HFF-Myc (cell line): ENCODE data around the gene ZNF385D.

ENCODE experiments used
- DNase-seq: peaks from one replicate; pipeline ENCODE4 v3.0.0-alpha.2; 2011; ENCODE audit warnings: low read depth; ENCODE audit errors: extremely low read depth
- H3K4me3 ChIP-seq: replicated peaks from 2 replicates; pipeline ENCODE4 v1.5.1; 2011; ENCODE audit warnings: low read depth, mild to moderate bottlenecking, control low read depth, low read length
- TF ChIP-seq, protein P1 (sequence below): IDR thresholded peaks from 2 replicates; pipeline ENCODE4 v1.5.1; 2012; ENCODE audit warnings: mild to moderate bottlenecking, low read depth, low read length, control low read depth; ENCODE audit errors: missing control alignments

ZNF385D gene

DNA sequence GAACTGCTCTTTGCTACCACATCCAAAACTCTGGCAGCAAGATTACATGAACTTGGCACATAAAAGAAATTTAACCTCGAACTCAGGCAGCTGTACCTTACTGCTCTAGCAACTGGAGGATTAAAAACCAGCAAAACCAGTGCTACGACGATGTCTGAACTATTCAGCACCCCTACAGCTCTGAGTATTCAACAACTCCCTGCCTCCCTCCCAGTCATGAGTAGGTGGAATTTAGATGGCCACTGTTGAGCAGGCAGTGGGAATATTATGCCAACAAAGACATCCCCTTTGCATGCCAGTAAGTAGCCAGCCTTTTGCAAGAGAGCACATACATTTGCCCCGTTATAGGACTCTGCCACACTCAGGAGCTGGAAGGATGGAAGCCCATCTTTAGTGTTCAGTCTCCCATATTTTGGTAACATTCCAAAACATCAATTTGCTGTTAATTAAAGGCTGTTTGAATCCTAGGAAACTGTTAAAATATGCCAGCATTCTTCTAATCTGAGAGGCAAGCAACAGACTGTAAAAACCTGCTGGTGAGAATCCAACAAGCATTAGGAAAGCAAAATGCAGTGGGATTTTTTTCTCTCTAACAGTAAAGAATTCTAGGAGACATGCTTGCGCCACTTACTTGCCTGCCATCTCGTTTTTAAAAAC is 85.4 kb downstream of the ZNF385D start:
- H3K4me3 ChIP-seq = no peak overlapping the region
- DNase-seq = no peak
- TF ChIP-seq, protein P1, sequence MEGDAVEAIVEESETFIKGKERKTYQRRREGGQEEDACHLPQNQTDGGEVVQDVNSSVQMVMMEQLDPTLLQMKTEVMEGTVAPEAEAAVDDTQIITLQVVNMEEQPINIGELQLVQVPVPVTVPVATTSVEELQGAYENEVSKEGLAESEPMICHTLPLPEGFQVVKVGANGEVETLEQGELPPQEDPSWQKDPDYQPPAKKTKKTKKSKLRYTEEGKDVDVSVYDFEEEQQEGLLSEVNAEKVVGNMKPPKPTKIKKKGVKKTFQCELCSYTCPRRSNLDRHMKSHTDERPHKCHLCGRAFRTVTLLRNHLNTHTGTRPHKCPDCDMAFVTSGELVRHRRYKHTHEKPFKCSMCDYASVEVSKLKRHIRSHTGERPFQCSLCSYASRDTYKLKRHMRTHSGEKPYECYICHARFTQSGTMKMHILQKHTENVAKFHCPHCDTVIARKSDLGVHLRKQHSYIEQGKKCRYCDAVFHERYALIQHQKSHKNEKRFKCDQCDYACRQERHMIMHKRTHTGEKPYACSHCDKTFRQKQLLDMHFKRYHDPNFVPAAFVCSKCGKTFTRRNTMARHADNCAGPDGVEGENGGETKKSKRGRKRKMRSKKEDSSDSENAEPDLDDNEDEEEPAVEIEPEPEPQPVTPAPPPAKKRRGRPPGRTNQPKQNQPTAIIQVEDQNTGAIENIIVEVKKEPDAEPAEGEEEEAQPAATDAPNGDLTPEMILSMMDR = no peak

DNA sequence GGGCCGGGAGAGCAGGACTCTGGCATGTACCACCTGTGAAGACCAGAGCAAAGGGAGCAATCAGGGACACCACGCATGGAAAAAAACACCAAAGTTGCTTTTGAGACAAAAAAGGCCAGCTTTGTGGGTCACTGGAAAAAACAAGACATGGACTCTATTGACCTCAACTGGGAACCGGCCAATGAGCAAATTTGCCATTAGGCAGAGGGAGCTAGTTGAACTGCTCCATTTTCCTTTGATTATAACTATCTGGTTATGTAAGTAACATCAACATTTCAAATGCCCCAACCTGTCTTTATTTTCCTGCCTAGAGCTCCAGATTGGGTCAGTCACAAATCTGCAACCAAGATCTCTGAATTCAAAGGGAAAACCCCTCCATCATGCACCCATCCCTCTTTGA is 86.0 kb downstream of the ZNF385D start:
- TF ChIP-seq, protein P1 = no peak
- DNase-seq = no peak
- H3K4me3 ChIP-seq = no peak overlapping the region

GRCh38 chr3:21662403-21662802 is 88.6 kb downstream of the ZNF385D start:
- TF ChIP-seq, protein P1 = no peak
- no peak overlapping the region for H3K4me3 ChIP-seq
- no peak for DNase-seq

GRCh38 chr3:21654662-21655061 is 96.3 kb downstream of the ZNF385D start:
- H3K4me3 ChIP-seq = no peak overlapping the region
- DNase-seq = no peak
- TF ChIP-seq, protein P1 = no peak

GRCh38 chr3:21654241-21654640 is 96.8 kb downstream of the ZNF385D start:
- TF ChIP-seq, protein P1 = no peak
- H3K4me3 ChIP-seq = no peak overlapping the region
- no peak for DNase-seq

DNA sequence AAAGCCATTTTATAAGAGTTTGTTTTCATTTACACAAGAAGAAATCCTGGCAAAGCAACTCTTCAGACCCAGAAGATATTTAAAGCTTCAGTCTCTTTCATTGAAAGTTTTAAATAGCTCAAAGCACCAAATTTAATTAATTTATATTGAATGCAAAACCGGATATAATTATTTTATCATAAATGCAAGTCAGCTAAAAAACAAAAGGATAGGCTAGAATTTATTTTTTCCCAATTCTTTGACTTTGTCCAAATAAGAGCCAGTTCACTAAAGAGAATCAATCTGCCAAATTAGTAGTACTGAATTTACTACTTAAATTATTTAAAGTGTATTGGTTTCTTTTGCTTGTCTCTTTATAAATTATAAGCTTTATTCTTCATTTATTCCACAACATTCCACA is 101.5 kb downstream of the ZNF385D start:
- no peak for DNase-seq
- TF ChIP-seq, protein P1 = no peak
- H3K4me3 ChIP-seq = no peak overlapping the region

DNA sequence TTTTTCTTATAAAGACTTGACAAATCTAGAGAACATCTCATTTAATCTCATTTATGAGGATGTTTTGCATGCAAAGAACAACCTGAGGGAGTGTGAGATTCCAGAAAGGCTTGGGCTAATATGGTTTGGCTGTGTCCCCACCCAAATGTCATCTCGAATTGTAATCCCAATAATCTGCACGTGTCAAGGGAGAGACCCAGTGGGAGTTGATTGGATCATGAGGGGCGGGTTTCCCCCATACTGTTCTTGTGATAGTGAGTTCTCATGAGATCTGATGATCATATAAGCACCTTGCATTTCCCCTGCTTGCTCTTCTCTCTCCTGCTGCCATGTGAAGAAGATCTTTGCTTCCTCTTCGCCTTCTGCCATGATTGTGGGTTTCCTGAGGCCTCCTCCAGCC is 103.0 kb downstream of the ZNF385D start:
- TF ChIP-seq, protein P1 = no peak
- H3K4me3 ChIP-seq = no peak overlapping the region

More for the DNA sequence above, 103.0 kb downstream of the ZNF385D start:
- DNase-seq = no peak
